Uterus (tissue), 4 donors: ENCODE results near the gene NELFB. TPM values are rescaled to one million over a fixed set of nuclear protein-coding genes. Genes with fewer than 3 reads are reported as not detected.

ENCODE experiments used
- DNase-seq, 2 donors: peaks; one replicate each; pipeline ENCODE4 v3.0.0-alpha.2; 2019 to 2020
- H3K27ac ChIP-seq, 2 donors: fragments of 200-600 bp; sonication (generic); 1 replicate in 1 of 2; 2 replicates in 1 of 2; pipeline ENCODE4 v1.5.1; 2016 to 2018
- H3K27me3 ChIP-seq, 2 donors: fragments of 200-600 bp; sonication (generic); one replicate each; pipeline ENCODE4 v1.5.1; 2018 to 2019; ENCODE audit warnings: control low read depth in 1 of 2
- H3K36me3 ChIP-seq, 2 donors: fragments of 200-600 bp; sonication (generic); one replicate each; pipeline ENCODE4 v1.5.1; 2019; ENCODE audit warnings: control low read depth in 1 of 2
- H3K4me1 ChIP-seq, 2 donors: fragments of 200-600 bp; sonication (generic); one replicate each; pipeline ENCODE4 v1.5.1; 2018 to 2019; ENCODE audit warnings: control low read depth in 1 of 2
- H3K4me3 ChIP-seq, 2 donors: fragments of 200-600 bp; sonication (generic); 1 replicate in 1 of 2; 2 replicates in 1 of 2; pipeline ENCODE4 v1.5.1; 2018 to 2019; ENCODE audit warnings: mild to moderate bottlenecking in 1 of 2
- H3K9me3 ChIP-seq, 2 donors: fragments of 200-600 bp; sonication (generic); one replicate each; pipeline ENCODE4 v1.5.1; 2019; ENCODE audit warnings: control low read depth in 1 of 2
- POLR2A ChIP-seq, 2 donors: fragments of 450-650 bp; IDR thresholded peaks; one replicate each; pipeline ENCODE4 v1.6.1; 2016; ENCODE audit warnings: antibody characterized with exemption in 2 of 2, mild to moderate bottlenecking in 1 of 2, moderate library complexity in 1 of 2
- intact Hi-C: fragments of 100-400 bp; cut with DNase I; formaldehyde crosslinking; loops from one replicate; pipeline ENCODE4 v1.15.1; 2023; ENCODE audit warnings: low total_unique reads
- total RNA-seq, 4 donors: library from RNA; depleted of rRNA in 3 of 4; stranded (reverse); fragments of >200 nt in 3 of 4; gene quantifications; one replicate each; pipeline versions ENCODE4 v1.1.0 to v1.2.4, GENCODE V29; 2014 to 2023
- TF ChIP-seq, protein P1 (sequence below), 4 experiments: fragments of 200-600 bp in 2 of 4; fragments of 450-650 bp in 2 of 4; sonication (generic) in 2 of 4; IDR thresholded peaks; one replicate each; pipeline ENCODE4 v1.5.1; 2016 to 2019; ENCODE audit warnings: antibody characterized with exemption in 4 of 4, mild to moderate bottlenecking in 2 of 4, moderate library complexity in 1 of 4
- donor health status: DM: yes; HTN: yes; CAD: no.

Gene NELFB
- total RNA-seq, 4 donors from 2014 or later, result 17.1 to 46.5 (median 43.2) TPM

DNA sequence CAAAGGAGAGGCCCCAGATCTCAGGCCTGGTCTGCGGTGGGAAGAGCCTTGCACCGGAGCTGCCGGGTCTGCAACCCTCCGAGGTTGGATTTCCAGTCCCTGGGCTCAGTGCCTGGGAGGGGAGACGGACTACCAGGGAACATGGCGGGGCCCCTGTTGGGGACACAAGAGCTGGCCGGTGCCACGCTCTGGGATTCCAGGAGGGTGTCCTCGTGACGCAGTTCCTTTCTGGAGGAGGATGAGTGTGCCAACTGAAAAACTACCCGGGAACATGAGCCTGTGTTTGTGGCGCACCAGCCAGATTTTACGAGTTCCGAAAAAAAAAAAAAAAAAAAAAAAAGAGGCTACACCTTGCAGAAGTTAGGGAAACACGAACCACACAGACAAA, 38.0 kb downstream of the NELFB start:
- Histone ChIP-seq H3K4me1 (peaks cover 0 to 13% of the 10 kb centered on the region in 2 donors), H3K4me3 (no peak overlapping the region), H3K9me3 (no peaks in the 10 kb centered on the region), H3K27me3 (peaks cover 22% of the 10 kb centered on the region in 2 donors), H3K27ac (no peak overlapping the region), H3K36me3 (no peaks in the 10 kb centered on the region)
- intact Hi-C loops, result no loop called here
- TF ChIP-seq, protein P1, sequence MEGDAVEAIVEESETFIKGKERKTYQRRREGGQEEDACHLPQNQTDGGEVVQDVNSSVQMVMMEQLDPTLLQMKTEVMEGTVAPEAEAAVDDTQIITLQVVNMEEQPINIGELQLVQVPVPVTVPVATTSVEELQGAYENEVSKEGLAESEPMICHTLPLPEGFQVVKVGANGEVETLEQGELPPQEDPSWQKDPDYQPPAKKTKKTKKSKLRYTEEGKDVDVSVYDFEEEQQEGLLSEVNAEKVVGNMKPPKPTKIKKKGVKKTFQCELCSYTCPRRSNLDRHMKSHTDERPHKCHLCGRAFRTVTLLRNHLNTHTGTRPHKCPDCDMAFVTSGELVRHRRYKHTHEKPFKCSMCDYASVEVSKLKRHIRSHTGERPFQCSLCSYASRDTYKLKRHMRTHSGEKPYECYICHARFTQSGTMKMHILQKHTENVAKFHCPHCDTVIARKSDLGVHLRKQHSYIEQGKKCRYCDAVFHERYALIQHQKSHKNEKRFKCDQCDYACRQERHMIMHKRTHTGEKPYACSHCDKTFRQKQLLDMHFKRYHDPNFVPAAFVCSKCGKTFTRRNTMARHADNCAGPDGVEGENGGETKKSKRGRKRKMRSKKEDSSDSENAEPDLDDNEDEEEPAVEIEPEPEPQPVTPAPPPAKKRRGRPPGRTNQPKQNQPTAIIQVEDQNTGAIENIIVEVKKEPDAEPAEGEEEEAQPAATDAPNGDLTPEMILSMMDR (IDR thresholded peaks at IDR 0.05), result no peak
- no peak for TF ChIP-seq POLR2A (IDR thresholded peaks at IDR 0.05)
- no peak for DNase-seq

DNA sequence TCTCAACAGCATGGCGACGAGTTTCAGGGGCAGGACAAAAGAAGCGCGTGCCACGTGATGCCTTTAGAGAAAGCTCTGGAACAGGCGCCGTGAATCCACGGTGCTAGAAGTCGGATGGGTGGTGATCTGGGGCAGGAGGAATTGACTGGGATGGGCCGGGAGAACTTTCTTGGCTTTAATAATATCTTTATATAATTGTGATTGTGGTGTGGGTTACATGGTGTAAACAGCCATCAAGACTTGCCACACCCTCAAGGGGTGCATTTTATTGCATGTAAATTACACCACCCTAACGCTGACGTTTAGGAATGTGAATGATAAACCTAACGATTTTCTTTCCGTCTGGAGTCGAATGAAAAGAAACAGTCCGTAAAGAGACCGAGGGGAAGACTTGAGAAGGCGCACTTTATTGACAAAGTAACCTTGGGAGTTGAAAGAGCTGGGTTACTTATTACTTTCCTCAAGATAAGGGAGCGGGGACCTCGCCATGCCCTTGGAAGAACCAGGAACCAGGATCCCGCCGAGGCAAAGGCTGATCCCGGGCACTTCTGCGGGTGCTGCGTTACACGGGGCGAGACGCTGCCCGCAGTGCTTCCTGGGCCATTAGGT, 38.5 kb downstream of the NELFB start:
- peaks cover 0 to 13% of the 10 kb centered on the region in 2 donors for H3K4me1 ChIP-seq
- TF ChIP-seq POLR2A (IDR thresholded peaks at IDR 0.05), result no peak
- TF ChIP-seq, protein P1 (IDR thresholded peaks at IDR 0.05), result no peak
- no peak overlapping the region for H3K4me3 ChIP-seq
- no peak for DNase-seq
- H3K27ac ChIP-seq, result no peak overlapping the region
- no peaks in the 10 kb centered on the region for H3K9me3 ChIP-seq
- intact Hi-C loops, result no loop called here
- H3K36me3 ChIP-seq, result no peaks in the 10 kb centered on the region
- H3K27me3 ChIP-seq, result peaks cover 22 to 27% of the 10 kb centered on the region in 2 donors

- no peak for DNase-seq
- Histone ChIP-seq H3K4me1 (peaks cover 0 to 13% of the 10 kb centered on the region in 2 donors), H3K36me3 (no peaks in the 10 kb centered on the region), H3K4me3 (no peak overlapping the region), H3K9me3 (no peaks in the 10 kb centered on the region), H3K27ac (no peak overlapping the region), H3K27me3 (peaks cover 22 to 33% of the 10 kb centered on the region in 2 donors)
- TF ChIP-seq, protein P1 (IDR thresholded peaks at IDR 0.05), result no peak
- TF ChIP-seq POLR2A (IDR thresholded peaks at IDR 0.05), result no peak
- intact Hi-C loops, result no loop called here
Measured at GRCh38 chr9:137294091-137294680, 39.1 kb downstream of the NELFB start.

GRCh38 chr9:137294681-137295237, 39.6 kb downstream of the NELFB start:
- Histone ChIP-seq H3K27me3 (peaks cover 22 to 37% of the 10 kb centered on the region in 2 donors), H3K4me1 (peaks cover 0 to 13% of the 10 kb centered on the region in 2 donors), H3K4me3 (no peak overlapping the region), H3K36me3 (no peaks in the 10 kb centered on the region), H3K9me3 (no peaks in the 10 kb centered on the region), H3K27ac (no peak overlapping the region)
- no peak for DNase-seq
- intact Hi-C loops, result no loop called here
- no peak for TF ChIP-seq POLR2A (IDR thresholded peaks at IDR 0.05)
- TF ChIP-seq, protein P1 (IDR thresholded peaks at IDR 0.05), result peak in 1 of 4 experiments; percentile 20

DNA sequence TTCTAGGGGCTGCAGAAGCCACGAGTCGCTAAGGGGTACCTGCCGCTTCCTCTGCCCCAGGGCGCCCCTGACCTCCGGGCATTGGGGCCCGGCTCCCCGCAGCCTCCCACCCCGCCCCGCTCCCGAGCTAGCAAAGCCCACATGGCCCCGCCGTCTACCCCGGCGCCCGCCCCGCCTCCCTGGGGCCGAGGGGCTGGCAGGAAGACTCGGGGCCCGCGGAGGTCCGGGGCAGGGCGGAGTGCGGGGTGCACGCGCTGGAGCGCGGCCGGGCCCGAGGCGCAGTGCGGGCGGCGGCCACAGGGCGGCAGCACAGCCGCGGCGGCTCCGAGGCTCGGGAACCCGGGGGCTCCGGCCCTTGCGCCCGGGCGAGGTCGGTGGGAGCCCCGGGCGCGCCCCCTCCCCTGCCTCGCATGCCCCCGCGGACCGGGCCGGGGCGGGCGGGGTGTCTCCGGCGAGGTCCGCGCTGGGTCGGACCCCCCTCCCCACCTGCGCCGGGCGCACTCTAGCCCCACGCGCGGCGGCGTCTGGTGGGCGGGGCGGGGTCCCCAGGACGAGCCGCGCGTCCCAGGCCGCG, 40.2 kb downstream of the NELFB start:
- peaks cover 0 to 13% of the 10 kb centered on the region in 2 donors for H3K4me1 ChIP-seq
- intact Hi-C loops, result no loop called here
- H3K27ac ChIP-seq, result peak overlapping the region in 1 of 2 donors; percentile 77

More for the DNA sequence above, 40.2 kb downstream of the NELFB start:
- H3K4me3 ChIP-seq, result peak overlapping the region; percentile 10 to 11
- no peaks in the 10 kb centered on the region for H3K9me3 ChIP-seq
- no peak for TF ChIP-seq POLR2A (IDR thresholded peaks at IDR 0.05)
- TF ChIP-seq, protein P1 (IDR thresholded peaks at IDR 0.05), result peak in 3 of 4 experiments; percentile 64 to 85 (median 77)
- H3K27me3 ChIP-seq, result peaks cover 27 to 43% of the 10 kb centered on the region in 2 donors
- no peaks in the 10 kb centered on the region for H3K36me3 ChIP-seq
- no peak for DNase-seq
